Activated T-cell treated with anti-CD3 and anti-CD28 coated beads, Interleukin-2, amount 50 U/mL, for 4 hours (primary cell): ENCODE measurements around the gene TFAP2D. TPM values are rescaled to one million over a fixed set of nuclear protein-coding genes. Genes with fewer than 3 reads are reported as not detected.

Experiments
- ATAC-seq, 2 donors: fragments of 200-7000 bp; cut with Tn5 transposase; one replicate each; pipeline ENCODE4 v1.10.0; 2021
- DNase-seq: peaks from one replicate; pipeline ENCODE4 v3.0.0-alpha.2; 2020
- H3K27me3 Mint-ChIP-seq: one replicate; pipeline ENCODE4 v1.8.0; 2021; ENCODE audit warnings: low read depth, mixed read lengths
- H3K36me3 Mint-ChIP-seq: one replicate; pipeline ENCODE4 v1.8.0; 2022; ENCODE audit warnings: mixed read lengths; ENCODE audit not compliant: insufficient read depth
- H3K4me1 Mint-ChIP-seq: one replicate; pipeline ENCODE4 v1.8.0; 2021; ENCODE audit warnings: low read depth, mixed read lengths
- H3K4me3 Mint-ChIP-seq: one replicate; pipeline ENCODE4 v1.8.0; 2021; ENCODE audit warnings: mild to moderate bottlenecking, moderate library complexity, mixed read lengths
- H3K9me3 Mint-ChIP-seq: one replicate; pipeline ENCODE4 v1.8.0; 2021; ENCODE audit warnings: mixed read lengths
- total RNA-seq, 3 donors: library from RNA; stranded (reverse); gene quantifications; one replicate each; pipeline ENCODE4 v1.2.1, GENCODE V29; 2021

The TFAP2D gene
- total RNA-seq, 3 donors from 2014 or later, result not detected

GRCh38 chr6:50819466-50819903 is 106.2 kb downstream of the TFAP2D start:
- Mint-ChIP-seq H3K4me1 (peaks cover 24% of the 10 kb centered on the region), H3K9me3 (no peaks in the 10 kb centered on the region), H3K36me3 (no peaks in the 10 kb centered on the region), H3K27me3 (peaks cover 81% of the 10 kb centered on the region), H3K4me3 (no peak overlapping the region)
- no peak for ATAC-seq
- DNase-seq, result no peak

- Mint-ChIP-seq H3K27me3 (peaks cover 81% of the 10 kb centered on the region), H3K9me3 (no peaks in the 10 kb centered on the region), H3K4me3 (no peak overlapping the region), H3K4me1 (peaks cover 23% of the 10 kb centered on the region), H3K36me3 (no peaks in the 10 kb centered on the region)
- ATAC-seq (no peak), DNase-seq (no peak)
Measured at GRCh38 chr6:50819904-50820868, 106.9 kb downstream of the TFAP2D start.

GRCh38 chr6:50820869-50821264 is 107.5 kb downstream of the TFAP2D start:
- peaks cover 2% of the 10 kb centered on the region for H3K36me3 Mint-ChIP-seq
- ATAC-seq (no peak), DNase-seq (no peak)
- peaks cover 82% of the 10 kb centered on the region for H3K27me3 Mint-ChIP-seq
- peaks cover 18% of the 10 kb centered on the region for H3K4me1 Mint-ChIP-seq
- H3K4me3 Mint-ChIP-seq, result no peak overlapping the region
- no peaks in the 10 kb centered on the region for H3K9me3 Mint-ChIP-seq

- Mint-ChIP-seq H3K4me3 (no peak overlapping the region), H3K27me3 (peaks cover 84% of the 10 kb centered on the region), H3K9me3 (no peaks in the 10 kb centered on the region), H3K4me1 (peaks cover 16% of the 10 kb centered on the region), H3K36me3 (peaks cover 2% of the 10 kb centered on the region)
- ATAC-seq, result no peak
- no peak for DNase-seq
Measured at GRCh38 chr6:50821441-50822077, 108.2 kb downstream of the TFAP2D start.

GRCh38 chr6:50822078-50822476 is 108.8 kb downstream of the TFAP2D start:
- ATAC-seq (no peak), DNase-seq (no peak)
- Mint-ChIP-seq H3K9me3 (no peaks in the 10 kb centered on the region), H3K27me3 (peaks cover 84% of the 10 kb centered on the region), H3K36me3 (peaks cover 2% of the 10 kb centered on the region), H3K4me3 (no peak overlapping the region), H3K4me1 (peaks cover 16% of the 10 kb centered on the region)

Other genes with a start within 250 kb of the TFAP2D start
- gene TFAP2B, start 105.3 kb downstream of the TFAP2D start, total RNA-seq, result not detected